ENCODE data around the gene CEACAM18. TPM values are rescaled to one million over a fixed set of nuclear protein-coding genes. Genes with fewer than 3 reads are reported as not detected.

The CEACAM18 gene
- total and polyA plus RNA-seq, 11 donors, result not detected

DNA sequence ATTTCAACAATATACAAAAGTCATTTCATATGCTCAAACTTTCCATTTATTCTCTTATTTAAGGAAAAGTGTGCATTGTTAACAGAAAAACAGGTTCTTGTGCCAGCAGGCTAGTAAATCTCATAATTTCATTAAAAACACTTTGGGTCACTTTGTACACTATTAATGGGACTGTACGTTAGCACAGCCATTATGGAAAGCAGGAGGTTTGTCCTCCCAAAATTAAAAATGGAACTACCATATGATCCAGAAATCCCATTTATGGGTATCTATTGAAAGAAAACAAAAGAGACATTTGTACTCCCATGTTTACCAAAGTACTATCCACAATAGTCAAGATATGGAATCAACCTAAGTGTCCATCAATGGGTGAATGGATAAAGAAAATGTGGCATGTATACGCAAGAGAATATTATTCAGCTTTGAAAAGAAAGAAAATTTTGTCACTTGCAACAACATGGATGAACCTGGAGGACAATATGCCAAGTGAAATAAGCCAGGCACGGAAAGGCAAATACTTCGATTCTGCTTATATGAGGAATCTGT lies 61.6 kb downstream of the CEACAM18 start:
- ATAC-seq (no peak), DNase-seq (no peak)
- Histone ChIP-seq H3K4me3 (no peak overlapping the region), H3K27me3 (peaks cover 0 to 47% (median 11%) of the 10 kb centered on the region in 9 donors), H3K36me3 (no peaks in the 10 kb centered on the region), H3K27ac (no peak overlapping the region), H3K4me1 (no peaks in the 10 kb centered on the region), H3K9me3 (peaks cover 0 to 11% (median 0%) of the 10 kb centered on the region in 12 donors)
- intact Hi-C loops (cut with DNase I), result loop anchor here in 1 of 10 donors (10.0 kb wide), 1 partner anchor 95 kb away; the partner anchor contains the start of gene SIGLEC5
- WGBS, 4 donors, result 75 to 87% (median 84%) methylated on average over 4 of the region's 4 CpGs
- no peak for TF ChIP-seq POLR2A (IDR thresholded peaks at IDR 0.05)
- TF ChIP-seq, protein P1, sequence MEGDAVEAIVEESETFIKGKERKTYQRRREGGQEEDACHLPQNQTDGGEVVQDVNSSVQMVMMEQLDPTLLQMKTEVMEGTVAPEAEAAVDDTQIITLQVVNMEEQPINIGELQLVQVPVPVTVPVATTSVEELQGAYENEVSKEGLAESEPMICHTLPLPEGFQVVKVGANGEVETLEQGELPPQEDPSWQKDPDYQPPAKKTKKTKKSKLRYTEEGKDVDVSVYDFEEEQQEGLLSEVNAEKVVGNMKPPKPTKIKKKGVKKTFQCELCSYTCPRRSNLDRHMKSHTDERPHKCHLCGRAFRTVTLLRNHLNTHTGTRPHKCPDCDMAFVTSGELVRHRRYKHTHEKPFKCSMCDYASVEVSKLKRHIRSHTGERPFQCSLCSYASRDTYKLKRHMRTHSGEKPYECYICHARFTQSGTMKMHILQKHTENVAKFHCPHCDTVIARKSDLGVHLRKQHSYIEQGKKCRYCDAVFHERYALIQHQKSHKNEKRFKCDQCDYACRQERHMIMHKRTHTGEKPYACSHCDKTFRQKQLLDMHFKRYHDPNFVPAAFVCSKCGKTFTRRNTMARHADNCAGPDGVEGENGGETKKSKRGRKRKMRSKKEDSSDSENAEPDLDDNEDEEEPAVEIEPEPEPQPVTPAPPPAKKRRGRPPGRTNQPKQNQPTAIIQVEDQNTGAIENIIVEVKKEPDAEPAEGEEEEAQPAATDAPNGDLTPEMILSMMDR (IDR thresholded peaks at IDR 0.05), result no peak

Other genes with a start within 250 kb of the CEACAM18 start
- gene SIGLECL1, start 227.5 kb upstream of the CEACAM18 start, total RNA-seq, result not detected
- not detected for gene SIGLECL1, start 227.5 kb upstream of the CEACAM18 start, polyA plus RNA-seq
- gene IGLON5, start 166.9 kb upstream of the CEACAM18 start, total RNA-seq, result under 1 TPM in 1 of 9 donors, not detected in 8; 0.09 TPM
- under 1 TPM in 1 of 2 donors, not detected in 1; 0.10 TPM for gene IGLON5, start 166.9 kb upstream of the CEACAM18 start, polyA plus RNA-seq
- gene VSIG10L, start 136.4 kb upstream of the CEACAM18 start, total RNA-seq, result 1 to 10 TPM in 2 of 9 donors, under 1 TPM in 7; 0.40 to 1.2 (median 0.74) TPM
- gene VSIG10L, start 136.4 kb upstream of the CEACAM18 start, polyA plus RNA-seq, result 1 to 10 TPM; 1.2 to 1.7 TPM
- 100 to 1,000 TPM; 206 to 835 (median 280) TPM for gene ETFB, start 112.2 kb upstream of the CEACAM18 start, total RNA-seq
- 100 to 1,000 TPM; 301 to 675 TPM for gene ETFB, start 112.2 kb upstream of the CEACAM18 start, polyA plus RNA-seq
- 1 to 10 TPM in 3 of 9 donors, under 1 TPM in 3, not detected in 3; 0.46 to 2.3 (median 0.92) TPM for gene CLDND2, start 109.5 kb upstream of the CEACAM18 start, total RNA-seq
- not detected for gene CLDND2, start 109.5 kb upstream of the CEACAM18 start, polyA plus RNA-seq
- gene NKG7, start 105.9 kb upstream of the CEACAM18 start, total RNA-seq, result 10 to 100 TPM in 1 of 9 donors, 1 to 10 TPM in 6, not detected in 2; 1.0 to 31.2 (median 2.4) TPM
- gene NKG7, start 105.9 kb upstream of the CEACAM18 start, polyA plus RNA-seq, result 1 to 10 TPM; 1.0 to 2.9 TPM
- not detected for gene LIM2, start 90.6 kb upstream of the CEACAM18 start, total RNA-seq
- not detected for gene LIM2, start 90.6 kb upstream of the CEACAM18 start, polyA plus RNA-seq
- gene C19orf84, start 87.9 kb upstream of the CEACAM18 start, total RNA-seq, result not detected
- not detected for gene C19orf84, start 87.9 kb upstream of the CEACAM18 start, polyA plus RNA-seq
- gene SIGLEC10, start 60.9 kb upstream of the CEACAM18 start, total RNA-seq, result 1 to 10 TPM in 4 of 9 donors, under 1 TPM in 5; 0.18 to 7.5 (median 0.58) TPM
- gene SIGLEC10, start 60.9 kb upstream of the CEACAM18 start, polyA plus RNA-seq, result 1 to 10 TPM in 1 of 2 donors, under 1 TPM in 1; 0.08 to 1.7 TPM
- under 1 TPM in 2 of 9 donors, not detected in 7; 0.12 to 0.48 TPM for gene SIGLEC8, start 20.1 kb upstream of the CEACAM18 start, total RNA-seq
- gene SIGLEC8, start 20.1 kb upstream of the CEACAM18 start, polyA plus RNA-seq, result not detected
- under 1 TPM in 4 of 9 donors, not detected in 5; 0.20 to 0.43 (median 0.24) TPM for gene SIGLEC12, start 23.3 kb downstream of the CEACAM18 start, total RNA-seq
- under 1 TPM in 1 of 2 donors, not detected in 1; 0.15 TPM for gene SIGLEC12, start 23.3 kb downstream of the CEACAM18 start, polyA plus RNA-seq
- gene SIGLEC6, start 53.1 kb downstream of the CEACAM18 start, total RNA-seq, result under 1 TPM in 5 of 9 donors, not detected in 4; 0.23 to 0.40 (median 0.25) TPM
- gene SIGLEC6, start 53.1 kb downstream of the CEACAM18 start, polyA plus RNA-seq, result under 1 TPM in 1 of 2 donors, not detected in 1; 0.10 TPM
- gene ZNF175, start 92.7 kb downstream of the CEACAM18 start, total RNA-seq, result 10 to 100 TPM in 3 of 9 donors, 1 to 10 TPM in 6; 2.5 to 13.7 (median 8.7) TPM
- gene ZNF175, start 92.7 kb downstream of the CEACAM18 start, polyA plus RNA-seq, result 1 to 10 TPM; 2.9 to 4.8 TPM
- gene SIGLEC5, start 151.9 kb downstream of the CEACAM18 start, total RNA-seq, result 1 to 10 TPM in 1 of 9 donors, under 1 TPM in 4, not detected in 4; 0.16 to 1.3 (median 0.24) TPM
- under 1 TPM in 1 of 2 donors, not detected in 1; 0.15 TPM for gene SIGLEC5, start 151.9 kb downstream of the CEACAM18 start, polyA plus RNA-seq
- 10 to 100 TPM in 1 of 9 donors, 1 to 10 TPM in 4, under 1 TPM in 2, not detected in 2; 0.20 to 17.9 (median 1.3) TPM for gene SIGLEC14, start 168.3 kb downstream of the CEACAM18 start, total RNA-seq
- 1 to 10 TPM in 1 of 2 donors, under 1 TPM in 1; 0.27 to 1.3 TPM for gene SIGLEC14, start 168.3 kb downstream of the CEACAM18 start, polyA plus RNA-seq
- gene SPACA6, start 214.8 kb downstream of the CEACAM18 start, total RNA-seq, result 10 to 100 TPM in 5 of 9 donors, 1 to 10 TPM in 4; 2.9 to 15.1 (median 10.2) TPM
- 10 to 100 TPM in 1 of 2 donors, 1 to 10 TPM in 1; 6.1 to 16.8 TPM for gene SPACA6, start 214.8 kb downstream of the CEACAM18 start, polyA plus RNA-seq
- 10 to 100 TPM in 1 of 9 donors, 1 to 10 TPM in 1, under 1 TPM in 4, not detected in 3; 0.17 to 16.0 (median 0.81) TPM for gene HAS1, start 245.5 kb downstream of the CEACAM18 start, total RNA-seq
- gene HAS1, start 245.5 kb downstream of the CEACAM18 start, polyA plus RNA-seq, result under 1 TPM; 0.15 to 0.40 TPM